ENCODE measurements around the gene SCNM1.
"Not testable (repeated sequence)": the region's sequence is repeated elsewhere in the genome, so short reads cannot be mapped to it uniquely, and the experiment has no call there.

The SCNM1 gene

DNA sequence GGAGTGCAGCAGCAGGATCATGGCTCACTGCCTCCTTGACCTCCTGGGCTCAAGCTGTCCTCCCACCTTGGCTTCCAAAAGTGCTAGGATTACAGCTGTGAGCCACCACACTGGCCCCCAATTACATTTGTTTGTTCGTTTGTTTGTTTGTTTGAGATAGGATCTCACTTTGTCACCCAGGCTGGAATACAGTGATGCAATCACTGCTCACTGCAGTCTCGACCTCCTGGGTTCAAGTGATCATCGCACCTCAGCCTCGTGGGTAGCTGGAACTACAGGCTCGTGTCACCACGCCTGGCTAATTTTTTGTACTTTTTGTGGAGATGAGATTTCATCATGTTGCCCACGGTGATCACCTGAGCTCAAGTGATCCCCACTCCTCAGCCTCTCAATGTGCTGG, 26.1 kb downstream of the SCNM1 start:
- in situ Hi-C loops (cut with MboI; ENCODE audit: low sequenced_read_pairs): no loop called here

DNA sequence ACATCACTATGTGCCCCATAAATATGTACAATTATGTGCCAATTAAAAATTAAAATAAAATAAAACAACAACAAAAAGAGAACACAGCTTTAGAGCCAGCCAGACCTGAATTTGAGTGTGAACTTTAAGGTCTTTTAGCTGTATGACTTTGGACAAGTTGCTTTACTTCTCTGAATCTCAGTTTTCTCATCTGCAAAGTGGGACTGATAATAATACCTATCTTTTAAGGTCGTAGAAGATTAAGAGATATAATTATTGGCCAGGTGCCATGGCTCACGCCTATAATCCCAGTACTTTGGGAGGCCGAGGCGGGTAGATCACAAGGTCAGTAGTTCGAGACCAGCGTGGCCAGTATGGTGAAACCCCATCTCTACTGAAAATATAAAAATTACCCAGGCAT, 27.4 kb downstream of the SCNM1 start:
- in situ Hi-C loops (cut with MboI; ENCODE audit: low sequenced_read_pairs): no loop called here

DNA sequence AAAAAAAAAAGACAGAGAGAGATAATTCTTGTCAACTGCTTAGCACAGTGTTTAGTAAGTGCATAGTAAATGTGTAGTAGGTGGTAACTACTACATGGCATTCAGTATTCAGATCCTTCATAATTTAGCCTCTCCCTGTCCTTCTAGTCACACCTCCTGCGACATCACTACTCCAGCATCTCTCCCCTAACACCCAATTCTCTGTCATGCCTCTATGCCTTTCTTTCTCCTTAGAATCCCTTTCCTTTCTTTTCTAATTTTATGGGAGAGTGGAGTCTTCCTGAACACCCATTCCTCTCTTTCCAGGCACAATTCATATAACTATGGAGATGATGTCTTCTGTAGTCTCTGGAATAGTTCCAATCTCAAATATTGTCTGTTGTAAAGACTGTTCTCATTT, 27.9 kb downstream of the SCNM1 start:
- in situ Hi-C loops (cut with MboI; ENCODE audit: low sequenced_read_pairs): no loop called here

DNA sequence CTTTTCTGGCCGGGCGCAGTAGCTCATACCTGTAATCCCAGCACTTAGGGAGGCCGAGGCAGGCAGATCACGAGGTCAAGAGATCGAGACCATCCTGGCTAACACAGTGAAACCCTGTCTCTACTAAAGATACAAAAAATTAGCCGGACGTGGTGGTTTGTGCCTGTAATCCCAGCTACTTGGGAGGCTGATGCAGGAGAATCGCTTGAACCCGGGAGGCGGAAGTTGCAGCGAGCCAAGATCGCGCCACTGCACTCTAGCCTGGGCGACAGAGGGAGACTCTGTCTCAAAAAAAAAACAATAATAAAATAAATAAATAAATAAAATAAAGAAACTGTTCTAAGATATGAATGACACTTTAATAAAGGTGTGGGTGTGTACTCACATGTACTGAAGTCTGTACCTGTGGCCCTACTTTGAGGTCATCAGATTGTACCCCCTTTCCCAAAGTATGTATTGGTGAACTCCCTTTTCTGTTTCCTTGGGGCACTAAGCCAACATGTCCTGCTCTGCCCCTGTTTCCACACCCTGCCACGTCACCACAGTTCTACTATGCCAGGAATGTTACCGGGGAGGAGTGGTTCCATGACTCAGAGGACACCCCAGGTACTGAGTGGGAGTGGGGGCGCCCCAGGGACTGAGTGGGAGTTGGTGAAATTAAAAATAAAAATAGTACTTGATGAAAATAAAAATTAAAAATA, 29.1 kb downstream of the SCNM1 start:
- in situ Hi-C loops (cut with MboI; ENCODE audit: low sequenced_read_pairs): not testable (repeated sequence)

DNA sequence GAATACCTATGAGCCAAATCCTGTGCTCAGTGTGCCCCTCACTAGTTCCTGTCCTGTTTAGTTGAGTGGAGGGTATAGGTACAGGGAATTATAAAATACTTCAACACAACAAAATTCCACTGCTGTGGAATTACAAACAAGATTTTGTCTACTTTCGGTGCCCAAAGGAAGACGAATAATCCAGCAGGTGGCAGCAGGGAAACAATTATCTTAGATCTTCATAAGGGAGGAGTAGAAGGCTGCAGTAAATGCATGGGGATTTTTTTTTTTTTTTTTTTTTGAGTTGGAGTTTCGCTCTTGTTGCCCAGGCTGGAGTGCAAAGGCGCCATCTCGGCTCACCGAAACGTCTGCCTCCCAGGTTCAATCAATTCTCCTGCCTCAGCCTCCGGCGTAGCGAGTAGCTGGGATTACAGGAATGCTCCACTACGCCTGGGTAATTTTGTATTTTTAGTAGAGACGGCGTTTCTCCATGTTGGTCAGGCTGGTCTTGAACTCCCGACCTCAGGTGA, 30.4 kb downstream of the SCNM1 start:
- in situ Hi-C loops (cut with MboI; ENCODE audit: low sequenced_read_pairs): no loop called here

DNA sequence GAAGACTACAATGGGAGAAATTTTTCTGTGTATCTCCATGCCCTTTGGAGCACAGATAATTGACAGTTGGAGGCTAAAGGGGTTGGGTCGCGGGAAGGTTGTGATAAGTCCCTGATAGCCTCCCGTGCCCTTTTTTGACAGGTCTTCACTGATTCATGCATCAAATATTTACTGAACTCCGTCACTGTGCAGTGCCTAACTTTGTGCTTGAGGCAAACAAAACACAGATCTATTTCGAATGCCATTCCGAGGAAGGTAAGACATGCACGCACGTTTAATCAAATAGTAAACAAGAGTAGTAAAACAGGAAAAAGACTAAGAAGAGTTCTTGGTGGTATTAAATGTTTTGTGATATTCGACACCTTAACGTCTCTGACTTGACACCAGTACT, 31.9 kb downstream of the SCNM1 start:
- in situ Hi-C loops (cut with MboI; ENCODE audit: low sequenced_read_pairs): no loop called here

DNA sequence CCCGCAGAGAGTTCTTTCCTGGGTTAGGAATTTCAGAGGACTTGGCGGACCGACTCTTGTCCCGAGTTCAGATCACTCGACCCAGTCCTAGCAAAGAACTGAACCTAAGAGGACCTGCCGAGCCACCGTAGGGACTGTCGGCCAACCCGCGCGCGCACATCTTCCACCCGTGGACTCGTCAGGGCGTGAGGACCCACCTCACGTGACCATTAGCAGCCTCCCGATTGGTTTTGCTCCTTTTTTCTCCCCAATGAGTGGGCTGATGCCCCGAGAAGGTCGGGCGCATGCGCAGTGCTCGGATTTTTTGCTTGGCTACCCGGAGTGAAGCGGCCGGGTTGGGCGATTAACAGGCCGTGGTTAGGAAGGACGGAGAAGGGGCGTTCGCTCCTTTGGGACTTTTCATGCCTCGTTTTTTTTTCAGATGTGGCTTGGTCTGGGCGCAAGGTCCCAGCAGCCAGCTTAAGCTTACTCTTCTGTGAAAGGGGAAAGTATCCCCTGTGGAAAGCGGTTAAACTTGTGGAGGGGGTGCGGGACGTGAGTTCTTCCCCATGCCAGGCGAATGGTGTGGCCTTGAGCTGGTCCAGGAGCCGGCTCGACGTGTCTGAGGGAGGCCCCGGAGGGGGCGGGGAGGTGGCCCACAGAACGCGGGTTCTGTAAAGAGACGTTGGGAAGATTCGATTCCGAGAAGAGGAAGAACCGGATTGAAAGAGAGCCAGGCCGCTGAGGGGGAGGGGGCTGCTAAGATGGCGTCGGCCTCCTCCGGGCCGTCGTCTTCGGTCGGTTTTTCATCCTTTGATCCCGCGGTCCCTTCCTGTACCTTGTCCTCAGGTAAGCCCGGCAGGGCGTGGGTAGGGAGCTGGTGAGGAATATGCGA, 32.5 kb downstream of the SCNM1 start, which contains the start of gene PIP5K1A:
Gene PIP5K1A, plus strand, starts transcription at position 299 of the 874 bp plus-strand sequence. Its CDS starts 445 bp downstream, at position 744.
- in situ Hi-C loops (cut with MboI; ENCODE audit: low sequenced_read_pairs): no loop called here

DNA sequence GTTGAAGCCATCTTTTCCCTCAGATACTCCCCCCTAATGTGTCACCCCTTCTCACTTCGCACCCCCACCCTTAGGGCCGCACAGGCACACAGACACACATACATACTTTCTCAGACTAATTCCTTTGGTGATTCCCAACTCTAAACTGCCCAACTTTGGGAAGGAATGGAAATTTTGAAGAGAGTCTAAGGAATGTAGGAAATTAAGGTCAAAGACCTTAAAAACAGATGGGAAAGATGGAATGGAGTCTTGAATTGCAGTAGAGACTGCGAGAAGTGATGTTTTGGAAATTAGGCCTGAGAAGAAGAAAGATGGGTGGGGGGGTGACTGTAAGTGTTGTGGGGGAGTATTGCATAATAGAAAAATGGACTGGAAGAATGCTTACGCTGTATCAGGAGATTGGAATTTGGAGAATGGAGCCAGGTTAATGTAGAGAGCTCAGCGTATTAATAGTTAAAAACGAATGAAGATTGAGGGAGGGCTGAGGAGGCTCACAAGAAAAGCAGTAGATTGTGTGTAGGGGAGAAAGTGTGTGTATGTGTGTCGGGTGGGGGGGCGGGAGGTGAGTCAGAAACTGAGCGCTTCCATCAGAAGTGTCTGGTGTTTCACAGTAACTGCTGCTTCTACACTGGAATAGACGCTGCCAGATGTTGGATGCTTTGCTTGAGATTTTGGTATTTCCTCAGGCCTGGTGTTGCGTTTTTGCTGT, 34.1 kb downstream of the SCNM1 start:
- in situ Hi-C loops (cut with MboI; ENCODE audit: low sequenced_read_pairs): no loop called here

DNA sequence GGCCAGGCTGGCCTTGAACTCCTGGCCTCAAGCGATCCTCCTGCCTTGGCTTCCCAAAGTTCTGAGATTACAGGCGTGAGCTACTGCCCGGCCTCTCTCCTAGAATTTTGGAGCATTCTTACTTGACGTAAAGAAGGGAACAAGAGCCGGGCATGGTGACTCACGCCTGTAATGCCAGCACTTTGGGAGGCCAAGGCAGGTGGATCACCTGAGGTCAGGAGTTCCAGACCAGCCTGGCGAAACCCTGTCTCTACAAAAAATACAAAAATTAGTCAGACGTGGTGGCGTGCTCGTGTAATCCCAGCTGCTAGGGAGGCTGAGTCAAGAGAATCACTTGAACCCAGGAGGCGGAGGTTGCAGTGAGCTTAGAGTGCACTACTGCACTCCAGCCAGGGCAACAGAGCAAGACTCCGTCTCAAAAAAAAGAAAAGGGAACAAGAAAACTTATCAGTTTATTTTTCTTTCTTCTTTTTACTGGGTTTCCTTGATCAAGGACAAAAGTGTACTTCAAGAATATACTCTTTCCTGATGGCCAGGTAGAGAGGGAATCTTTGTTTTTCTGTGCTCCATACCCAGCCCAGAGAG, 39.5 kb downstream of the SCNM1 start:
- in situ Hi-C loops (cut with MboI; ENCODE audit: low sequenced_read_pairs): not testable (repeated sequence)

DNA sequence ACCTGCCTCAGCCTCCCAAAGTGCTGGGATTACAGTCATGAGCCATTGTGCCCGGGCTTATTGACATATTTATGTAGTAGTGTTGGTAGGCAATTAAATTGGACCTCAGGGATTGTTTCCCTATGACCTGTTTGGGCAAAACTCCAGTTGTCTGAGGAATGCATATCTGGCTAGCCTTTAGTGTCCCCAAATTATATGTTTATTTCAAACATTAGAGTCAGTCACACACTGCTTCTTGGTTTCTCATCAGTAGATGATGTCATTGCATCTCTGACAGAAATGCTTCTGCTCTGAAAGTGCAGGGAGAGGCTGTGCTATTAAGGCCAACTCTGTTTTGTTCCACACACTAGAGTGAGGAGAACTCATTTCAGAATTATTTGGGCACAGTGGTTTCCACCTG, 44.9 kb downstream of the SCNM1 start:
- in situ Hi-C loops (cut with MboI; ENCODE audit: low sequenced_read_pairs): no loop called here

DNA sequence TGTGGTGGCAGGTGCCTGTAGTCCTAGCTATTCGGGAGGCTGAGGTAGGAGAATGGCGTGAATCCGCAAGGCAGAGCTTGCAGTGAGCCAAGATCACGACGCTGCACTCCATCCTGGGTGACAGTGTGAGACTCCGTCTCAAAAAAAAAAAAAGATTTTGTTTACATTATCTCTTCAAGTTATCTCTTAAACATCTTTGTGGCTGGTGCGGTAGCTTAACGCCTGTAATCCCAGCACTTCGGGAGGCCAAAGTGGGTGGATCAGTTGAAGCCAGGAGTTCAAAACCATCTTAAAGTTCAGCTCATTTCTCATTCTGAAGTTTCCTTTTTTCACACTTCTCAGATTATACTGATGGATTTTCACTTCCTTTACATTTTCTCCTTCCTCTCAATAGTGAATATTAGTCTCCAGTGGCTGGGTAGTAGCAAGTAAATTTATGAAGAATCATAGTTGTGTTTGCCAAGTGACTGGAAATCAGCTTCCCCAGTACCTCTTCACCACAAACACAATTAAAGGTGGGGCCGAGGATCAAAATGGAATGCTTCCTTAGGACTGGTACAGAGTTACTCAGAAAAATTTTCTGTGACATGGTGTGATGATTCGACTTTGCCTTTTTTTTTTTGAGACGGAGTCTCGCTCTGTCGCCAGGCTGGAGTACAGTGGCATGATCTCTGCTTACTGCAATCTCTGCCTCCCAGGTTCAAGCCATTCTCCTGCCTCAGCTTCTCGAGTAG, 46.2 kb downstream of the SCNM1 start:
- in situ Hi-C loops (cut with MboI; ENCODE audit: low sequenced_read_pairs): no loop called here

DNA sequence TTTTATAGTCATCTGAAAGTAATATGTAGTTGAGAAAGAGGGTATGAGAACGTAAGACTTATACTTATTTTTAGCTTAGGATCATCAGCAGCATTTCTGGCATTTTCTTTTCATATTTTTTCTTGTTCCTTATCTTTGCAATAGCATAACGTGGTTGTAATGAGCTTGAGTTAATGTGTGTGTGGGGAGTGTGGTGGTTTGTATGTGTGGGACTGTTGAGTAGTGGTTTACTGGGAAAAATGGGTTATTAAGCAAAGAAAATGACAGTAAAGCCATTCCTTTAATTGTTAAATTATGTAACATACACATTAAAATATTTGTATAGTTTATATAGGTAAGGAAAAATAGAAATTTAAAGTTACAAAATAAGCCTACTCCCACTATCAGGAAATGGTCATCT, 47.6 kb downstream of the SCNM1 start:
- in situ Hi-C loops (cut with MboI; ENCODE audit: low sequenced_read_pairs): no loop called here
